ENCODE results near the gene TSPAN14. TPM values are rescaled to one million over a fixed set of nuclear protein-coding genes. Genes with fewer than 3 reads are reported as not detected.

Gene TSPAN14
- total RNA-seq, 3 donors from 2014 or later: 75.5 to 96.5 (median 81.0) TPM

- intact Hi-C loops (cut with DNase I, micrococcal nuclease): no loop called here
- Histone ChIP-seq H3K36me3 (ENCODE audit: low read depth) (no peaks in the 10 kb centered on the region), H3K4me1 (ENCODE audit: low read depth) (peaks cover 26% of the 10 kb centered on the region), H3K4me3 (no peak overlapping the region), H3K9me3 (no peaks in the 10 kb centered on the region)
- DNase-seq: peak in 1 of 3 donors; percentile 44
- ATAC-seq: no peak
- TF ChIP-seq, protein P1, sequence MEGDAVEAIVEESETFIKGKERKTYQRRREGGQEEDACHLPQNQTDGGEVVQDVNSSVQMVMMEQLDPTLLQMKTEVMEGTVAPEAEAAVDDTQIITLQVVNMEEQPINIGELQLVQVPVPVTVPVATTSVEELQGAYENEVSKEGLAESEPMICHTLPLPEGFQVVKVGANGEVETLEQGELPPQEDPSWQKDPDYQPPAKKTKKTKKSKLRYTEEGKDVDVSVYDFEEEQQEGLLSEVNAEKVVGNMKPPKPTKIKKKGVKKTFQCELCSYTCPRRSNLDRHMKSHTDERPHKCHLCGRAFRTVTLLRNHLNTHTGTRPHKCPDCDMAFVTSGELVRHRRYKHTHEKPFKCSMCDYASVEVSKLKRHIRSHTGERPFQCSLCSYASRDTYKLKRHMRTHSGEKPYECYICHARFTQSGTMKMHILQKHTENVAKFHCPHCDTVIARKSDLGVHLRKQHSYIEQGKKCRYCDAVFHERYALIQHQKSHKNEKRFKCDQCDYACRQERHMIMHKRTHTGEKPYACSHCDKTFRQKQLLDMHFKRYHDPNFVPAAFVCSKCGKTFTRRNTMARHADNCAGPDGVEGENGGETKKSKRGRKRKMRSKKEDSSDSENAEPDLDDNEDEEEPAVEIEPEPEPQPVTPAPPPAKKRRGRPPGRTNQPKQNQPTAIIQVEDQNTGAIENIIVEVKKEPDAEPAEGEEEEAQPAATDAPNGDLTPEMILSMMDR (IDR thresholded peaks at IDR 0.05): no peak
These were observed 861 bp upstream of the TSPAN14 start for GRCh38 chr10:80453056-80453841.

GRCh38 chr10:80454513-80455460 lies 677 bp downstream of the TSPAN14 start:
- peak overlapping the region; percentile 92 for H3K4me3 ChIP-seq
- intact Hi-C loops (cut with DNase I, micrococcal nuclease): no loop called here
- no peaks in the 10 kb centered on the region for H3K36me3 ChIP-seq (ENCODE audit: low read depth)
- DNase-seq (peak; percentile 87 to 88 (median 88)), ATAC-seq (peak; percentile 69)
- H3K4me1 ChIP-seq (ENCODE audit: low read depth): peaks cover 41% of the 10 kb centered on the region
- H3K9me3 ChIP-seq: no peaks in the 10 kb centered on the region
- TF ChIP-seq, protein P1 (IDR thresholded peaks at IDR 0.05): no peak

GRCh38 chr10:80455461-80456349 lies 1.6 kb downstream of the TSPAN14 start:
- Histone ChIP-seq H3K36me3 (ENCODE audit: low read depth) (no peaks in the 10 kb centered on the region), H3K4me1 (ENCODE audit: low read depth) (peaks cover 50% of the 10 kb centered on the region), H3K9me3 (no peaks in the 10 kb centered on the region), H3K4me3 (peak overlapping the region; percentile 92)
- TF ChIP-seq, protein P1 (IDR thresholded peaks at IDR 0.05): no peak
- intact Hi-C loops (cut with DNase I, micrococcal nuclease): no loop called here
- peak in 1 of 3 donors; percentile 41 for DNase-seq
- ATAC-seq: no peak

DNA sequence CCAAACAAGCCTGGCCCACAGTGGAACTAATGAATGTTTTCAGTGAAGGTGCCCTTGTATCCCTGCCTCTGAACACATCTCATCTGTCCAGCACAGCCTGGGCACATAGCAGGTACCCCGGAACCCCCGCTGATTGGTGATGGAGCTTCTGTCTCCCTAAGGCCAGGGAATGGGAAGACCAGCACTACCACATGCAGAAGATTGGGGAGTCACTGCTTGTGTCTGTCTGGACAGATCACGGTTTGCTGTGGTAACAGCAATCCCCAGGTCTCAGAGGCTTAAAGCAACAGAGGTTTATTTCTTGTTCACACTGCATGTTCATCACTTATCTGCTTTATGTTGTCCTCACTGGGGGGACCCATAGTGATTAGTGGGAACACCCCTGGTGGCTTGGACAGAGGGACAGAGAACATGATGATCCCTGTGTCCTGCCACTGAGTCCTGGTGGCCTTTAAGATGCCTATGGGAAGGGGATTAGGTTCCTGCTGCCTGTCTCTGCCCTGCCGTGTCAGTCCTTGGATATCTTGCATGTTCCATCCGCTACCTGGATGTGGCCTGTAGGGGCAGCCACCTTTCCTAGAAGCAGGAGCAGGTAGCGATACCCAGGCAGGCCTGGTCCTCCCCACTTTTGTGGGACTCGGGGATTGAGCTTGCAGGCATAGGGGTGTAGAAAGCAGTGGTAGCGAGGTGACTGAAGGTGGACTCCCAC lies 3.6 kb downstream of the TSPAN14 start:
- Histone ChIP-seq H3K4me1 (ENCODE audit: low read depth) (peaks cover 70% of the 10 kb centered on the region), H3K4me3 (no peak overlapping the region), H3K36me3 (ENCODE audit: low read depth) (no peaks in the 10 kb centered on the region), H3K9me3 (no peaks in the 10 kb centered on the region)
- DNase-seq (peak in 1 of 3 donors; percentile 46), ATAC-seq (no peak)
- TF ChIP-seq, protein P1 (IDR thresholded peaks at IDR 0.05): no peak
- intact Hi-C loops (cut with DNase I, micrococcal nuclease): no loop called here
